Measurements from ENCODE around the gene SPATA2L. TPM values are rescaled to one million over a fixed set of nuclear protein-coding genes. Genes with fewer than 3 reads are reported as not detected.

SPATA2L gene
- total RNA-seq, 2 experiments from 2014 or later: 2.6 to 3.3 TPM

GRCh38 chr16:89709166-89709565 lies 7.7 kb upstream of the SPATA2L start:
- Mint-ChIP-seq H3K27ac (no peak overlapping the region), H3K9me3 (no peaks in the 10 kb centered on the region), H3K4me1 (ENCODE audit: low read depth) (peaks cover 5% of the 10 kb centered on the region), H3K27me3 (no peaks in the 10 kb centered on the region), H3K4me3 (no peak overlapping the region), H3K36me3 (ENCODE audit: low read depth) (peaks cover 8% of the 10 kb centered on the region)
- ATAC-seq (no peak), DNase-seq (no peak)
- TF ChIP-seq CTCF (IDR thresholded peaks at IDR 0.05): no peak
- ChIA-PET POLR2A (interaction anchor here (1.2 to 1.3 kb wide), 2 partner anchors 9 to 15 kb away, joined by 4 to 5 read pairs; no protein-coding TSS in a partner anchor), CTCF (interaction anchor here (2.0 to 3.8 kb wide), 2 partner anchors 9 to 152 kb away, joined by 12 to 28 read pairs; partner anchors contain the start of gene SPATA2L)
- intact Hi-C loops (cut with micrococcal nuclease): loop anchor here (10.0 kb wide), 1 partner anchor 86 kb away; no protein-coding TSS in a partner anchor

- DNase-seq (no peak), ATAC-seq (no peak)
- no peak overlapping the region for H3K27ac Mint-ChIP-seq
- H3K4me3 Mint-ChIP-seq: no peak overlapping the region
- intact Hi-C loops (cut with micrococcal nuclease): loop anchor here (10.0 kb wide), 1 partner anchor 86 kb away; no protein-coding TSS in a partner anchor
- H3K36me3 Mint-ChIP-seq (ENCODE audit: low read depth): peaks cover 5% of the 10 kb centered on the region
- ChIA-PET POLR2A (interaction anchor here (1.2 kb wide), 1 partner anchor 9 kb away, joined by 4 read pairs; no protein-coding TSS in a partner anchor), CTCF (interaction anchor here (0.6 to 4.2 kb wide), 4 partner anchors 8 to 152 kb away, joined by 3 to 58 read pairs (median 20); partner anchors contain the start of gene SPATA2L)
- peaks cover 3% of the 10 kb centered on the region for H3K4me1 Mint-ChIP-seq (ENCODE audit: low read depth)
- no peaks in the 10 kb centered on the region for H3K9me3 Mint-ChIP-seq
- H3K27me3 Mint-ChIP-seq: no peaks in the 10 kb centered on the region
- TF ChIP-seq CTCF (IDR thresholded peaks at IDR 0.05): no peak
Observed at GRCh38 chr16:89708481-89708931, 7.0 kb upstream of the SPATA2L start.

GRCh38 chr16:89707695-89708094 lies 6.2 kb upstream of the SPATA2L start:
- H3K36me3 Mint-ChIP-seq (ENCODE audit: low read depth): peaks cover 3% of the 10 kb centered on the region
- POLR2A ChIA-PET: interaction anchor here (0.7 to 1.1 kb wide), 5 partner anchors 8 to 166 kb away, joined by 3 to 5 read pairs (median 3); partner anchors contain the start of gene TCF25
- TF ChIP-seq CTCF (IDR thresholded peaks at IDR 0.05): no peak
- H3K27me3 Mint-ChIP-seq: no peaks in the 10 kb centered on the region
- no peaks in the 10 kb centered on the region for H3K9me3 Mint-ChIP-seq
- ATAC-seq: no peak
- no peak overlapping the region for H3K27ac Mint-ChIP-seq
- peaks cover 4% of the 10 kb centered on the region for H3K4me1 Mint-ChIP-seq (ENCODE audit: low read depth)
- intact Hi-C loops (cut with micrococcal nuclease): loop anchor here (10.0 kb wide), 1 partner anchor 87 kb away; no protein-coding TSS in a partner anchor
- CTCF ChIA-PET: interaction anchor here (2.0 to 4.2 kb wide), 2 partner anchors 86 to 153 kb away, joined by 12 to 58 read pairs; no protein-coding TSS in a partner anchor
- DNase-seq: no peak
- H3K4me3 Mint-ChIP-seq: no peak overlapping the region

- no peak overlapping the region for H3K27ac Mint-ChIP-seq
- H3K36me3 Mint-ChIP-seq (ENCODE audit: low read depth): no peaks in the 10 kb centered on the region
- CTCF ChIA-PET: interaction anchor here (0.9 to 4.2 kb wide), 30 partner anchors 7 to 317 kb away, joined by 3 to 58 read pairs (median 4); partner anchors contain the start of genes CDK10, MC1R and TCF25
- no peaks in the 10 kb centered on the region for H3K9me3 Mint-ChIP-seq
- H3K4me3 Mint-ChIP-seq: no peak overlapping the region
- DNase-seq (no peak), ATAC-seq (no peak)
- no peak for TF ChIP-seq CTCF (IDR thresholded peaks at IDR 0.05)
- no peaks in the 10 kb centered on the region for H3K27me3 Mint-ChIP-seq
- POLR2A ChIA-PET: interaction anchor here (0.5 to 2.1 kb wide), 9 partner anchors 9 to 201 kb away, joined by 3 to 8 read pairs (median 3); partner anchors contain the start of genes TCF25 and VPS9D1
- intact Hi-C loops (cut with micrococcal nuclease): loop anchor here (10.0 kb wide), 1 partner anchor 88 kb away; no protein-coding TSS in a partner anchor
- H3K4me1 Mint-ChIP-seq (ENCODE audit: low read depth): peaks cover 11% of the 10 kb centered on the region
Observed at GRCh38 chr16:89706518-89707260, 5.2 kb upstream of the SPATA2L start.

Measured in activated CD8-positive, alpha-beta T cell treated with anti-CD3 and anti-CD28 coated beads for 36 hours (primary cell).